Transverse colon (tissue), 4 donors: ENCODE results near the gene RETN.

Experiments used
- CTCF ChIP-seq, 5 experiments: fragments of 200-600 bp in 3 of 5; fragments of 450-650 bp in 2 of 5; sonication (generic) in 3 of 5; IDR thresholded peaks; 1 replicate in 2 of 5; 2 replicates in 3 of 5; pipeline ENCODE4 v1.5.1; 2016 to 2017; ENCODE audit warnings: antibody characterized with exemption in 5 of 5, inconsistent platforms in 3 of 5, mild to moderate bottlenecking in 2 of 5, moderate library complexity in 1 of 5
- EP300 ChIP-seq: sonication (generic); formaldehyde crosslinking; IDR thresholded peaks from one replicate; pipeline ENCODE4 v1.6.1; 2017; ENCODE audit warnings: antibody characterized with exemption, low read depth
- POLR2A ChIP-seq: fragments of 450-650 bp; IDR thresholded peaks from one replicate; pipeline ENCODE4 v1.6.1; 2016; ENCODE audit warnings: antibody characterized with exemption, mild to moderate bottlenecking, moderate library complexity
- POLR2AphosphoS5 ChIP-seq, 3 donors: sonication (generic); formaldehyde crosslinking; IDR thresholded peaks; one replicate each; pipeline ENCODE4 v1.6.1; 2016; ENCODE audit warnings: antibody characterized with exemption in 3 of 3

DNA sequence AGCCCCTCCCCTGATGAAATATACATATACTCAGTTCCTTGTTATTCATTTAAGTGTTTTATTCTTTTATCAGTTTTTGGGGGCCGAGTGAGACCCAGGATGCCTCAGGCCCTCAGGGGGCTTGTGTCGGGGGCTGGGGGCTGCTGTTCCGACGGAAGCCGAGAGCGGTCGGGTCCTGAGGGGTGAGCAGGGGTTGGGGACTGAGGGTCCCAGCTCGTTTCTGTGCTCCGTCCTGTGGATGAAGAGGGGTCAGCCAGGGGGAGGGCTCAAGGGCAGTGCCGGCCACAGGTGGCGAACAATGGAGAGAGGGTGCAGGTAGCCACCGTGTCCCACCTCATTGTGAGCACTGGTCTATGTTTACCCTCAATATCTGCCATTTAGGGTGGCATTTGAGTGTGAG, 37.3 kb upstream of the RETN start:
- TF ChIP-seq CTCF (IDR thresholded peaks at IDR 0.05): no peak
- TF ChIP-seq POLR2A: no peak
- TF ChIP-seq POLR2AphosphoS5 (IDR thresholded peaks at IDR 0.05): no peak
- TF ChIP-seq EP300: no peak
